ENCODE results near the gene MOBP.

GRCh38 chr3:39419742-39420315 lies 47.7 kb upstream of the MOBP start:
- TF ChIP-seq CTCF (IDR thresholded peaks at IDR 0.05) (no peak), ZFX (IDR thresholded peaks at IDR 0.05; ENCODE audit: borderline replicate concordance) (no peak)

Data from 22Rv1 (cell line).